NCI-H2029 (cell line): ENCODE measurements around the gene FOXO1.

Source experiments
- DNase-seq: peaks from one replicate; lab custom pipeline; 2025; lab: John Stamatoyannopoulos, UW

The FOXO1 gene

GRCh38 chr13:40576369-40576768 is 90.1 kb downstream of the FOXO1 start:
- DNase-seq = no peak

GRCh38 chr13:40572961-40573360 is 93.5 kb downstream of the FOXO1 start:
- no peak for DNase-seq

DNA sequence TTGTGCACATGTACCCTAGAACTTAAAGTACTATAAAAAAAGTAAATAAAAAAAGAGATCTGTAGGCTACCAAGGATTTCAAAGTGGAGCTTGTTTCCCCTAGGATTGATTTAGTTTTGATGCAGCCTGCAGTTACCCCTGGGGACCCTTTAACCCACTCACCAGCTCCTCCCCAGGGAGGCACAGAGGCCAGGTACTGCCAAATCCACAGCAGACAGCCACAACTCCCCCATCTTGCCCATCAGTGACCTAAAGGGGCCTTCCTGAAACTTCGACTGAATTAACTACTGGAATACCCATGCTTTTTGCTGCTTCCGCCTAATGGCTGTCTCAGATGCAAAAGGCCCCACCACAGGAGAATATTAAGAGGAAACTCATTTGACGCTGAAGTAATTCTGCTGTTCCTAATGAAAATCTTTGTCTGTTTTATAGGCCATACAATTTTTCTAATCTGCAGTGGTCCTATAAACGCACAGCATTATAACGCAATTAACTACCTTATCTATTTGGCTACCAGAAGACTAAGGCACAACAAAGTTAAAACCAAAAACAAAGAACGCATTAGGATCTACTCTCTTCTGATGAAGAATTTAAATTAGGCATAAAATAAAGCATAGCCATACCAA is 95.0 kb downstream of the FOXO1 start:
- no peak for DNase-seq

- DNase-seq = no peak
These were observed 95.5 kb downstream of the FOXO1 start for GRCh38 chr13:40570930-40571329.

GRCh38 chr13:40569024-40569350 is 97.5 kb downstream of the FOXO1 start:
- no peak for DNase-seq

- DNase-seq = no peak
These were observed 98.0 kb downstream of the FOXO1 start for GRCh38 chr13:40568246-40569023.

DNA sequence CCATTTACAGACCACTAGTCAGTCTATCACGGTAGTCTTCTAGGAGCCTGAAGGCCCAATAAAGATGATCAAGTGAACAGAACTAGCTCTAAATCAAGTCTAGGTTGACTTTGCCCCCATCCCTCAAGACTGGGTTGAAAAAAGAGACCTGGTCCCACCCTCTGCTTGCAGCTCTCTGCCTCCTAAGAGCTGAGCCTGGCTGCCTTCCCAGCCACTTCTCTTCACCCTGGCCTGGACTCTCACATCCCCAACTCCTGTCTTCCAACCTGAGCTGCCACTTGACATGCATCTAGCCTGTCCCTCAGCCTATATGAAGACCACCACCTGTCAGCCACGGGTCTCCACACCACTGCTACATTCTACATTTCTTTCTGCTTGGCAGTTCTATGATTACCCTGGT is 99.6 kb downstream of the FOXO1 start:
- DNase-seq = no peak

GRCh38 chr13:40565282-40566148 is 100.9 kb downstream of the FOXO1 start:
- DNase-seq = no peak

DNA sequence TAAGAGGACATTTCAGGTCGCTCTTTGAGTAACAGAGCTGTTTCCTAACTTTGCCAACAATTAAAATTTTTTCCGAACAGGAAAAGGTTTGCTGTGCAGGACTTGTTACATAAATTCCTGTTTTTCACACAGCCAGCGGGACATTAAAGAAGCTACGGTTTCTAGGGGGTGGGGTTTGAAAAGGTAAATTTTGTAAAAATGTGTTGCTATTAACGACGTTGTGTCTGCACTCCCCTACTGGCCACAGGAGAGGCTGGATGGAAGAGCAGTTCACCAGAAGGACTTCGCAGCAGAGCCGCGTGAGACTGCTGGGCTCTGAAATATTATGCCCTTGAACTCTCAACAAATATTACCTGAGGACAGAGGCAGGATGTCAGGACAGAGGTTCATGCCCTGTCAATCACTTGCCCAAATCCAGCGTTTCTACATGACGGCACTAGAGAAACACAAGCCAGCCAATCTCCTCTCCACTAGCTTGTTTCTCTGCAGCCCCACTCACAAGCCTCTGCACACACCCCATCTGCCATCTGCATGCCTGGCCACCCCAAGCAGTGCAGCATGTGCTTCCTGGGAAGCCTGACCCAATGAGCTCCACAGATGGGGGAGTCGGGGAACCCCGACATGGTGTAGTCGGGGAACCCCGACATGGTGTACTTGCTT is 102.0 kb downstream of the FOXO1 start:
- DNase-seq = no peak

- no peak for DNase-seq
These were observed 102.9 kb downstream of the FOXO1 start for GRCh38 chr13:40563350-40564125.

DNA sequence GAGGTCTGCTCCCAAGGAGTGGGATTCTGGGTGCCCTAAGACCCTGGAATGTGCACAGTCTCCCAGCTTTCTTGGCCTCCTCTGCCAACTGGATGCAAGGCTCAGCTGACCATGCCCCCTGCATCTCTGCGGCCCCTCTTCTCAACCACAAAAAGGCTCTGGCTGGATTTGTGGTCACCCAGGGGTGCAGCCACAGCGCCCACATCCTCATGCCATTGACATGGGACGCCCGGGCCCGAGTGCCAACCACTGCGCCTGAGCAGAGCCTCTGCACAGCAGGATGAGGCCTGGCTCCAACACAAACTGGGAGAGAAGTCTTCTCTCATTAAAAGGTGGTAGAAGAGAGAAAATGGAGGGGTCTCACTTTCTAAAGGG is 103.5 kb downstream of the FOXO1 start:
- no peak for DNase-seq

DNA sequence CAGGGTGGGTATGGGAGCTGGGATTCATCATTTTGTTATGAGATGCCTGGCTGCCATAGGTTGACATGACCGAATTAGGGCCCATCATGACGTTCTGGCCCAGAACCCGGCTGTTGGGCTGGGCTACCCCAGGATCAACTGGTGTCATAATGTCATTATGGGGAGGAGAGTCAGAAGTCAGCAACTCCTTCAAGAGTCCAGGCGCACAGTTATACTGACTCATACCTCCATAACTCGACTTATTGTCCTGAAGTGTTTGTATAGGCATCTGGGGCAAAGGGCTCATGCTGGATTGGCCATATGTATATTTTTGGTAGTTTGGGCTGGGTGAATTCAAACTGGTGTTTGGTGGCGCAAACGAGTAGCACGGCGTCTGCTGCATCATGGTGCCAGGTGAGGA is 106.5 kb downstream of the FOXO1 start:
- DNase-seq = no peak

DNA sequence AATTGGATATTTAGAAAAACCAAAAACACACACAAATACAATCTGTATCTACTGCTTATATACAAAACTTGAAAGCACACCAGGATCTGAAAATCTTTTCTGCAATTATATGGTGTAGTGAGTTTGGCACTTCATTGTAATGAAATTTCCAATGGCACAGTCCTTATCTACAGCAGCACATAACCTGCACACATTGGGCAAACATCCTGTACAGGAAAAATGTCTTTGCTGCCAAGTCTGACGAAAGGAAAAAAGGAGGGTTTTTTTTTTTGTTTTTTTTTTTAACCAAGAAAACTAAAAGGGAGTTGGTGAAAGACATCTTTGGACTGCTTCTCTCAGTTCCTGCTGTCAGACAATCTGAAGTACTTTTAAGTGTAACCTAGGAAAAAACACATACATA is 107.8 kb downstream of the FOXO1 start:
- no peak for DNase-seq

DNA sequence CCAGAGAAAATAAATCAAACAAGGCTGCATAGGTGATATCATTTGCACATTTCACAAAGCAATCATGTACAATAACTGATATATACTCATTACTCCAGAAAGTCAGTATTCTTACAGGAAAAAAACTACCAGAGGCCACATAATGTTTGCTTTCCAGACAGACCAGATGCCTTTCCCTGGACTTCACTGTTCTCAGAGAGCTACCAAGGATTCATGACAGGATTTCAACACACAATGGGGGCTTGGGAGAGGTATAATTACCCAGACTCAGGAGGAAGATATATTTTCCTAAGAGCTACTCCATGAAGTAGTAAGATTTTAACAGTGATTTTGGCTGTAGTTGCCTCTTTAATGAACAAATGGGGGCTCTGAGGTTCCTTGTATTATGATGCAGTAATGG is 110.0 kb downstream of the FOXO1 start:
- no peak for DNase-seq

- DNase-seq = no peak
These were observed 113.1 kb downstream of the FOXO1 start for GRCh38 chr13:40553356-40553755.

GRCh38 chr13:40552895-40553294 is 113.5 kb downstream of the FOXO1 start:
- no peak for DNase-seq

DNA sequence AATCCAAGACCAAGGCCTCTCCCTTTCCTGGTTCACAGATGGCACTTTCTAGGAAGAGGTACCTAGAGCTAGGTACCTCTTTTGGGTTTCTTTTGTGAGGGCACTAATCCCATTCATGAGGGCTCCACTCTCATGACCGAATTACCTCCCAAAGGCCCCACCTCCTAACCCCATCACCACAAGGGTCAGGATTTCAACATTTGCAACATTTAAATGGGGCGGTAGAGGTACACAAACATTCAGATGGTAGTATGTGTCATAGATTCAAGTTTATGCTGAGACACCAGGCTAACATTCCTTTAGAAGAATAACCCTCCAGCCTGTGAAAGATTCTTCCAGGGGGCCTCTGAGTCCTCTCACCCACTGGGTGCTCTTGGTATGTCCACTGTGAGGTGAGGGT is 116.3 kb downstream of the FOXO1 start:
- no peak for DNase-seq

- no peak for DNase-seq
These were observed 116.8 kb downstream of the FOXO1 start for GRCh38 chr13:40549500-40550094.

- DNase-seq = no peak
These were observed 118.7 kb downstream of the FOXO1 start for GRCh38 chr13:40547591-40548315.

- no peak for DNase-seq
These were observed 120.4 kb downstream of the FOXO1 start for GRCh38 chr13:40546047-40546446.
